PC-3 (cell line): ENCODE results near the gene PPIE. TPM values are rescaled to one million over a fixed set of nuclear protein-coding genes. Genes with fewer than 3 reads are reported as not detected.
"Not testable (repeated sequence)": the region's sequence is repeated elsewhere in the genome, so short reads cannot be mapped to it uniquely, and the experiment has no call there.

Experiments used
- ATAC-seq: fragments of 200-7000 bp; cut with Tn5 transposase; 2 replicates; pipeline ENCODE4 v1.9.1; 2020; ENCODE audit warnings: mild to moderate bottlenecking, moderate library complexity
- BruUV-seq: library from RNA; stranded (reverse); fragments of 400-500 nt; replicated peaks from 2 replicates; lab custom pipeline; 2021; lab: Mats Ljungman, UMichigan
- CTCF ChIA-PET: fragments of 300-600 bp; sonication (Branson Sonifier 250); formaldehyde crosslinking; loops from one replicate; lab custom pipeline; 2022; ENCODE audit warnings: antibody characterized with exemption; lab: Charles Lee
- POLR2A ChIA-PET: fragments of 300-600 bp; sonication (Branson Sonifier 250); formaldehyde crosslinking; loops from one replicate; lab custom pipeline; 2022; ENCODE audit warnings: antibody characterized with exemption; ENCODE audit not compliant: unreplicated experiment; lab: Charles Lee
- DNase-seq: peaks from one replicate; pipeline ENCODE4 v3.0.0-alpha.2; 2015
- H2AFZ ChIP-seq: fragments of 300-600 bp; sonication (generic); 2 replicates; pipeline ENCODE4 v1.6.0; 2016; ENCODE audit warnings: antibody characterized with exemption, low read length
- H3F3A ChIP-seq: fragments of 300-600 bp; sonication (generic); one replicate; pipeline ENCODE4 v1.6.0; 2017; ENCODE audit warnings: antibody characterized with exemption, low read length, control low read depth, mild to moderate bottlenecking; ENCODE audit not compliant: unreplicated experiment
- H3K27ac ChIP-seq: fragments of 300-600 bp; sonication (generic); 2 replicates; pipeline ENCODE4 v1.5.1; 2016; ENCODE audit warnings: mild to moderate bottlenecking, low read length
- H3K27me3 ChIP-seq: fragments of 300-600 bp; sonication (generic); 2 replicates; pipeline ENCODE4 v1.6.1; 2016; ENCODE audit warnings: low read length, mixed read lengths
- H3K36me3 ChIP-seq: fragments of 300-600 bp; sonication (generic); 2 replicates; pipeline ENCODE4 v1.6.1; 2016; ENCODE audit warnings: low read depth, mixed run types, low read length, mixed read lengths
- H3K4me1 ChIP-seq: fragments of 300-600 bp; sonication (generic); 2 replicates; pipeline ENCODE4 v1.5.1; 2016; ENCODE audit warnings: low read length; ENCODE audit not compliant: insufficient read depth
- H3K4me2 ChIP-seq: fragments of 300-600 bp; sonication (generic); 2 replicates; pipeline ENCODE4 v1.6.0; 2016; ENCODE audit warnings: low read length
- H3K4me3 ChIP-seq: fragments of 300-600 bp; sonication (generic); 2 replicates; pipeline ENCODE4 v1.5.1; 2016; ENCODE audit warnings: mild to moderate bottlenecking, low read length, mixed read lengths
- H3K79me2 ChIP-seq: fragments of 300-600 bp; sonication (generic); 2 replicates; pipeline ENCODE4 v1.6.1; 2017; ENCODE audit warnings: low read length, mixed read lengths
- H3K9ac ChIP-seq: fragments of 300-600 bp; sonication (generic); 2 replicates; pipeline ENCODE4 v1.6.0; 2016; ENCODE audit warnings: mild to moderate bottlenecking, low read length
- H3K9me2 ChIP-seq: fragments of 300-600 bp; sonication (generic); replicated peaks from 2 replicates; pipeline ENCODE4 v1.6.1; 2016; ENCODE audit warnings: mixed run types, low read length, mixed read lengths
- H3K9me3 ChIP-seq: fragments of 300-600 bp; sonication (generic); 2 replicates; pipeline ENCODE4 v1.6.1; 2016; ENCODE audit warnings: low read length, mixed read lengths
- H4K20me1 ChIP-seq: fragments of 300-600 bp; sonication (generic); 2 replicates; pipeline ENCODE4 v1.6.1; 2016; ENCODE audit warnings: low read length, mixed read lengths
- EZH2 ChIP-seq: fragments of 300-600 bp; sonication (generic); IDR thresholded peaks from one replicate; pipeline ENCODE4 v1.6.1; 2017; ENCODE audit warnings: antibody characterized with exemption, mild to moderate bottlenecking, low read length; ENCODE audit not compliant: unreplicated experiment
- EZH2phosphoT487 ChIP-seq: fragments of 300-600 bp; sonication (generic); IDR thresholded peaks from 2 replicates; pipeline ENCODE4 v1.6.1; 2018; ENCODE audit warnings: mild to moderate bottlenecking, antibody characterized with exemption, low read length, borderline replicate concordance
- intact Hi-C: fragments of 100-400 bp; cut with micrococcal nuclease; formaldehyde crosslinking; loops from 2 replicates; pipeline ENCODE4 v1.9.0; 2023
- total RNA-seq: library from RNA; depleted of rRNA; stranded (reverse); fragments of >200 nt; gene quantifications from 2 replicates; pipeline ENCODE4 v1.2.3, GENCODE V29; 2014
- TF ChIP-seq, protein P1 (sequence below): fragments of 300-600 bp; sonication (generic); conservative IDR thresholded peaks from 2 replicates; pipeline ENCODE4 v1.5.1; 2017; ENCODE audit warnings: antibody characterized with exemption, low read depth, mild to moderate bottlenecking, low read length

Gene PPIE
- total RNA-seq, 1 experiment from 2014 or later = 53.6 TPM

DNA sequence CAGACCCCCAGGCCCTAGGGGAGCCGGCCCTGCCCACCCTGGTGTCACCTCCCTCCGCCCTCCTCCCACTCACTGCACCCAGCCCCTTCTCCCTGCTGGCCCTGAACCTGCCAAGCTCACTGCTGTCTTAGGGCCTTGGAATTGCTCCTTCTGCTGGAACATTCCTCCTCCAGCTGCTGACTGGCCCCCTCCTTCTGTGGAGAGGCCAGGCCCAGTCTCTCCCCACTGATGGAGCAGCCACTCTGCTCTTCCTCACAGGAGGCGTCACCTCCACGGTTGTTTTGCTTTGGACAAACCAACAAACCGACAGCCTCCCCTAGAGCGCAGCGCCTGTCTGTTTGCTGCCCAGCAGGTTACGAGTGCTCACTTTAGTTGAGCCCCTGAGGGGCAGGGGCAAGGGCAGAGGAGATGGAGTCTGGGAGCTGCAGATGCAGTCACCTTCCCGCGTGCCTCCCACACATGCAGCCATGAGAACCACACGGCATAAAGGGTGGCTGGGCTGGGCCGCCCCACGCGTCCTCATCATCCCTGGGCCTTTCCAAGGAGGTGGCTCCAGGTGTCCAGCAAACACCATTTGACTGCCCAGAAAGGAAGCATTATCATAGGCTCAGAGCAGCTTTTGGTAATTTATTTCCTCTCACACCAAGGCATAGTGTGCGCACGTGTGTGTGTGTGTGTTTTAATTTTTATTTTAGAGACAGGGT is 23.0 kb downstream of the PPIE start:
- Histone ChIP-seq H3K79me2 (no peaks in the 10 kb centered on the region), H3K27ac (no peak overlapping the region), H3K27me3 (no peaks in the 10 kb centered on the region), H3F3A (no peaks in the 10 kb centered on the region), H4K20me1 (no peaks in the 10 kb centered on the region), H3K4me1 (no peaks in the 10 kb centered on the region), H3K9ac (no peak overlapping the region), H3K9me2 (no peaks in the 10 kb centered on the region), H3K36me3 (peaks cover 5% of the 10 kb centered on the region; the same call in 1 of the 2 replicates), H2AFZ (no peak overlapping the region), H3K9me3 (no peaks in the 10 kb centered on the region), H3K4me3 (no peak overlapping the region), H3K4me2 (no peak overlapping the region)
- intact Hi-C loops = no loop called here
- CTCF ChIA-PET = no interaction called here
- POLR2A ChIA-PET = no interaction called here
- DNase-seq (no peak), ATAC-seq (no peak)
- TF ChIP-seq, protein P1, sequence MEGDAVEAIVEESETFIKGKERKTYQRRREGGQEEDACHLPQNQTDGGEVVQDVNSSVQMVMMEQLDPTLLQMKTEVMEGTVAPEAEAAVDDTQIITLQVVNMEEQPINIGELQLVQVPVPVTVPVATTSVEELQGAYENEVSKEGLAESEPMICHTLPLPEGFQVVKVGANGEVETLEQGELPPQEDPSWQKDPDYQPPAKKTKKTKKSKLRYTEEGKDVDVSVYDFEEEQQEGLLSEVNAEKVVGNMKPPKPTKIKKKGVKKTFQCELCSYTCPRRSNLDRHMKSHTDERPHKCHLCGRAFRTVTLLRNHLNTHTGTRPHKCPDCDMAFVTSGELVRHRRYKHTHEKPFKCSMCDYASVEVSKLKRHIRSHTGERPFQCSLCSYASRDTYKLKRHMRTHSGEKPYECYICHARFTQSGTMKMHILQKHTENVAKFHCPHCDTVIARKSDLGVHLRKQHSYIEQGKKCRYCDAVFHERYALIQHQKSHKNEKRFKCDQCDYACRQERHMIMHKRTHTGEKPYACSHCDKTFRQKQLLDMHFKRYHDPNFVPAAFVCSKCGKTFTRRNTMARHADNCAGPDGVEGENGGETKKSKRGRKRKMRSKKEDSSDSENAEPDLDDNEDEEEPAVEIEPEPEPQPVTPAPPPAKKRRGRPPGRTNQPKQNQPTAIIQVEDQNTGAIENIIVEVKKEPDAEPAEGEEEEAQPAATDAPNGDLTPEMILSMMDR = no peak
- TF ChIP-seq EZH2phosphoT487 (no peak), EZH2 (no peak)
- no TSS peak for BruUV-seq

DNA sequence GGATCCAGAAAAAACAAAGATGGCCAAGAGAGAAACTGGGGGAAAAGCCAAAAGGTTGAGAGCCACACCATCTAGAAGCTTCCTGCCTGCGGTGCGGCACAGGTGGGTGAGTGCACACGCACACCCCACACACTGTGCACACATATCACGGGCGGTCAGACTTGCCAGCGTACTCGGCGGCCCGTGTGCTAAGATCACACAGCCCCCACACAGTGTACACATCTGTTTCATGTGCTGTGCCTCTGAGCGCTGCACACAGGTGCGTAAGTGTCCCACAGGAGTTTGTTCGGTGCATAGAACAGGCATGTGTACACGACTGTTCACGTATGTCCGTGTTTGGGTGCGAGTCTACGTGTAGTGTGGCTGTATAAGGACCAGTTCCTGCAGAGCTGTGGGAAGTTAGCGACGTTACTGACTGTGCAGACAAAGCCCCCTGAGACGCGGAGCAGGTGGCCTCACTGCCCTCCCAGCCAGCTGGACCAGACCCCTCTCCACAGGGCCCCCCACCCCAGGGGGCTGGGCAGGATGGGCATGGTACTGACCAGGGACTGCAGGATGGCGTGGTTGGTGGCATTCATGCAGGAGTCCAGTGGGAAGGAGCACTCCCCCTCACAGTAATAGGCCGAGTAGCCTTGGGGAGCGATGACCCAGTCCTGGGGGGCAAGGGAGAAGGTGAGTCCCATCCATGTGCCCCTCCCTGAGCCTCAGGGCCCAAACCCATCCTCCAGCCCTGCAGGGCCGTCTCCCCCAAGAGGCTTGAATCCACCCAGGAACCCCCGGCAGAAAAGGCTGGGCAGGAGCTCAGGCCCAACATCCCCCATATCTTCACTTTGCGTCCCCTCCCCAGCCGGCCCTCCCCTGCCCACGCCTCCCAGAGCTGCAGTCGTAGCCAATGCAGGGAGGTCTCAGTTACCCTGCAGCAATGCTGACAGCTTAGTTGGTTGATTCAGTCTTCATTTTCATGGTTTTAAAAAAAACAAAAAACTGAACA is 24.2 kb downstream of the PPIE start:
- H3K27ac ChIP-seq = no peak overlapping the region
- H3K4me2 ChIP-seq = no peak overlapping the region
- no peaks in the 10 kb centered on the region for H3K9me3 ChIP-seq
- no peaks in the 10 kb centered on the region for H3K79me2 ChIP-seq
- ChIA-PET POLR2A (no interaction called here), CTCF (no interaction called here)
- H3K9ac ChIP-seq = no peak overlapping the region
- no peak overlapping the region for H3K4me3 ChIP-seq
- no peak for ATAC-seq
- no peaks in the 10 kb centered on the region for H3F3A ChIP-seq
- no peak for DNase-seq
- TF ChIP-seq EZH2 (no peak), EZH2phosphoT487 (no peak)
- TF ChIP-seq, protein P1 = no peak
- 0 out of 2 replicates have a peak, but pooled peaks cover under 1% of the 10 kb centered on the region for H3K36me3 ChIP-seq
- no TSS peak for BruUV-seq
- H4K20me1 ChIP-seq = no peaks in the 10 kb centered on the region
- no peaks in the 10 kb centered on the region for H3K4me1 ChIP-seq
- no peak overlapping the region for H2AFZ ChIP-seq
- no peaks in the 10 kb centered on the region for H3K9me2 ChIP-seq
- H3K27me3 ChIP-seq = no peaks in the 10 kb centered on the region
- intact Hi-C loops = no loop called here

DNA sequence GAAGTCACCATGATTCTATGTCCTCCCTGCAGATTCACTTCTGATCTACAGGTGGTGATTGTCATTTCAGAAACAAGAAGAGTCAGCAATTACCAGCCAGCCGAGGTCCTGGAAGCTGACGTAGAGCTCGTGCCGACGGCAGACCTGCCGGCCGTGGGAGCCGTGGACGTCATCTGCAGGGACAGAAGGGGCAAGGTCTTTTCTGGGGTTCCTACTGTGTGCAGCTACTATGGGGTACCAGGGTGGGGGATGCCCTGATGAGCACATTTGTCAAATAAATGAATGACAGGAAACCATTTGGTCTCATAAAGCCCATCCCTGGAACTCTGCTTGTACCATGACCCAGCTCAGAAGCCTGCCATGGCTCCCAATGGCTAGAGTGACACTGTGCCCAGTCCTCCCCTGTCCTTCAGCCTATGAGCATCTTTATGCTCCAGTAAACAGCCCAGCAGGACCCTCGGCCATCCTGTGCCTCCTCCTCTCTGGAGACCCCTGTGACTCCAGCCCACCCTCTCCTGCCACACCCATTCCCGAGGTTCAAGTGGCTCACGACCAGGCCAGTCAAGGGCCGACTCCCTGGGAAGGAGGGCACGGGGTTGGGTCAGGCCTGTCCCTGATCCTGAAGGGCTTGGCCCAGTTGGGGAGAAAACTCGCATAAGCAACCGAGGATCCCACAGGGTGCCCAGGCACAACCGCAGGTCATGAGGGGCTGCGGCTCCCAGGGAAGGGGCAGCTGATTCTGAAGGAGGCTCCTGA is 25.1 kb downstream of the PPIE start:
- H3K27me3 ChIP-seq, H3F3A ChIP-seq, H3K4me1 ChIP-seq, H3K4me3 ChIP-seq, intact Hi-C loops, POLR2A ChIA-PET, CTCF ChIA-PET, H3K9ac ChIP-seq, H3K9me3 ChIP-seq, H4K20me1 ChIP-seq, H3K27ac ChIP-seq, H3K79me2 ChIP-seq, DNase-seq, H2AFZ ChIP-seq, ATAC-seq, H3K36me3 ChIP-seq, BruUV-seq, H3K9me2 ChIP-seq, H3K4me2 ChIP-seq: not testable (repeated sequence)

DNA sequence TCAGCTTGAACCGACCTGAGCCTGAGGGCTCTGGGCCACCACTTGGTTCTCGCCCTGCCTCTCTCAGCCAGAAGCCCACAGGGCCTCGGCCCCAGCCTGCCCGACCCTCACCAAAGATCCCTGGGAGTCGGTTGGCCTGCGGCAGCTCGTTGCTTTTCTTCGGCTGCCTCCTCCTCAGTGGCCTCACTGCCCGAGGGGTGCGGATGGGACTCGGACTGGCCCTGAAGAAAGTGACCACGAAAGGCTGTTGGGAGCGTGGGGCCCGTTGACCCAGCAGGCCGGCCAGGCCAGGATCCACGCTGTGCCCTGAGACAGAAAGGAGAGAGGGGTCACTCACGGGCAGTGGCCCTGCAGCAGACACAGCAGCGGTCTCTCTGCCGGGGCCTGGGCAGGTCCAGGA is 25.8 kb downstream of the PPIE start:
- DNase-seq, H3K9ac ChIP-seq, H3K27ac ChIP-seq, H3K27me3 ChIP-seq, CTCF ChIA-PET, H3K79me2 ChIP-seq, POLR2A ChIA-PET, H3K4me1 ChIP-seq, H2AFZ ChIP-seq, H3K9me2 ChIP-seq, H3K36me3 ChIP-seq, H3K9me3 ChIP-seq, ATAC-seq, intact Hi-C loops, H4K20me1 ChIP-seq, BruUV-seq, H3K4me2 ChIP-seq, H3K4me3 ChIP-seq, H3F3A ChIP-seq: not testable (repeated sequence)
